Measurements from ENCODE around the gene TMEM165. TPM values are rescaled to one million over a fixed set of nuclear protein-coding genes. Genes with fewer than 3 reads are reported as not detected.

The TMEM165 gene
- total and polyA plus RNA-seq, 12 donors, result 52.4 to 290 (median 147) TPM

DNA sequence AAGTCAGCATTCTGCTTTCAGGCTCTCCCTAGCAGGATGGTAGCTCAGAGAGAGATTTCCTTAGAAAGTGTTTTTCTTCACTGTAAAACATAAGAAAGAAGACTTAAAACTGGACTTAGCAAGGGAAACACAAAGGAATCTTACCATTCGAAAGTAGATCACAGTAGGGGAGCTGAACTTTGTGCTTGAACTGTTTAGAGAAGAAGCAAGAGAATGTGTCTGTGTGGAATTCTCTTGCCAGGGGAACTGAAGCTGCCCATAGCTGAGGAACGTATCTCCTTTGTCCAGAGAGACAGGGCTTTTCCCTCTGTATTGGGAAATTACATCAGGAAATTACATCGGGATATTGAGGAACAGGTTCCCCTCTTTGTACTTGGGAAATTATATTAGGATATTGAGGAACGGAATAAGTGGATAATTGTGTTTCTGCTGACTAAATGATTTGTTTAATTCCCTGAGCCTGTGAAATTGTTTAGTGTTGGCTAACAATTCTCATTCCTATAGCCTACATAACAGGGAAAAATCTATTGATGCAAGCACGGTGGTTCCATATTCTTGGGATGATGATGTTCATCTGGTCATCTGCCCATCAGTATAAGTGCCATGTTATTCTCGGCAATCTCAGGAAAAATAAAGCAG is 28.6 kb upstream of the TMEM165 start:
- no peak overlapping the region for H3K27ac ChIP-seq
- intact Hi-C loops (cut with DNase I), result no loop called here
- TF ChIP-seq CTCF (IDR thresholded peaks at IDR 0.05), result no peak
- no peak for TF ChIP-seq POLR2A (IDR thresholded peaks at IDR 0.05)
- H3K27me3 ChIP-seq, result no peaks in the 10 kb centered on the region
- no peaks in the 10 kb centered on the region for H3K4me1 ChIP-seq (replicated peaks in 1 of 2)
- 84 to 90% (median 86%) methylated on average over 6 of the region's 6 CpGs for WGBS, 4 donors
- no peak overlapping the region for H3K4me3 ChIP-seq
- no peak for DNase-seq
- H3K36me3 ChIP-seq (replicated peaks in 1 of 2), result no peaks in the 10 kb centered on the region
- no peaks in the 10 kb centered on the region for H3K9me3 ChIP-seq (replicated peaks in 1 of 3)

GRCh38 chr4:55369968-55370367 is 25.8 kb upstream of the TMEM165 start:
- H3K27me3 ChIP-seq, result no peaks in the 10 kb centered on the region
- no peak overlapping the region for H3K4me3 ChIP-seq
- H3K9me3 ChIP-seq (replicated peaks in 1 of 3), result no peaks in the 10 kb centered on the region
- H3K36me3 ChIP-seq (replicated peaks in 1 of 2), result no peaks in the 10 kb centered on the region
- 97 to 100% (median 97%) methylated on average over 2 of the region's 2 CpGs for WGBS, 4 donors
- no peak for TF ChIP-seq CTCF (IDR thresholded peaks at IDR 0.05)
- TF ChIP-seq POLR2A (IDR thresholded peaks at IDR 0.05), result no peak
- DNase-seq, result no peak
- H3K27ac ChIP-seq, result no peak overlapping the region
- H3K4me1 ChIP-seq (replicated peaks in 1 of 2), result no peaks in the 10 kb centered on the region
- intact Hi-C loops (cut with DNase I), result no loop called here

- no peaks in the 10 kb centered on the region for H3K27me3 ChIP-seq
- H3K9me3 ChIP-seq (replicated peaks in 1 of 3), result no peaks in the 10 kb centered on the region
- no peaks in the 10 kb centered on the region for H3K4me1 ChIP-seq (replicated peaks in 1 of 2)
- H3K27ac ChIP-seq, result no peak overlapping the region
- intact Hi-C loops (cut with DNase I), result no loop called here
- TF ChIP-seq POLR2A (IDR thresholded peaks at IDR 0.05) (no peak), CTCF (IDR thresholded peaks at IDR 0.05) (no peak)
- no peak overlapping the region for H3K4me3 ChIP-seq
- whole genome bisulfite sequencing, 4 donors, result 87 to 89% (median 88%) methylated on average over 7 of the region's 7 CpGs
- no peak for DNase-seq
- H3K36me3 ChIP-seq (replicated peaks in 1 of 2), result no peaks in the 10 kb centered on the region
Measured at GRCh38 chr4:55372259-55372658, 23.5 kb upstream of the TMEM165 start.

DNA sequence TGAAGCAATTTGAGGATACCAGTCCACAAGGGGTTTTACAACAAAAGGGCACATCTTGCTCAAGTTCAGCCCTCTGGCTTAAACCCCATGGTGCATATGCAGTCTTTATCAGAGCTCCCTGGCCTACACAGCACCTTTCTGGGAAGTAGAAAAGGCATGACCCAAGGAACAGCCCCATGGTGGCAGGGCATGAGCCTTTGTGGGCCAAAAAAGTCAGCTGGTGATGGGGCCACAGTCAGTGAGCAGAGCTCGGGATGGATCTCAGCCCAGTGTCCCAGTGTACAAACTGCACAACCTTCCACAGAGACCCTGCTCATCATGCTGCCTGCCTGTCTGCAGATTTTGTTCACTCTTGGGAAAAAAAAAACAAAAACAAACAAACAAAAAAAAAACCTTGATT is 22.3 kb upstream of the TMEM165 start:
- intact Hi-C loops (cut with DNase I), result no loop called here
- H3K27me3 ChIP-seq, result no peaks in the 10 kb centered on the region
- TF ChIP-seq CTCF (IDR thresholded peaks at IDR 0.05), result no peak
- TF ChIP-seq POLR2A (IDR thresholded peaks at IDR 0.05), result no peak
- H3K4me3 ChIP-seq, result no peak overlapping the region
- peak in 1 of 7 donors; percentile 21 for DNase-seq
- no peaks in the 10 kb centered on the region for H3K36me3 ChIP-seq (replicated peaks in 1 of 2)
- 88 to 100% (median 98%) methylated on average over 1 of the region's 1 CpG for WGBS, 4 donors
- no peak overlapping the region for H3K27ac ChIP-seq
- H3K4me1 ChIP-seq (replicated peaks in 1 of 2), result no peaks in the 10 kb centered on the region
- H3K9me3 ChIP-seq (replicated peaks in 1 of 3), result no peaks in the 10 kb centered on the region

All from adrenal gland (tissue), 12 donors.